Nephron (organoid): ENCODE measurements around the gene PAX5.
A peak's percentile ranks its signal among the peaks of the same experiment; 100 is the strongest.

Source experiments
- H3K27ac Mint-ChIP-seq, 3 experiments: 2 replicates each; pipeline ENCODE4 v1.8.0; 2020; ENCODE audit warnings: mixed read lengths in 3 of 3, mild to moderate bottlenecking in 2 of 3, moderate library complexity in 1 of 3
- H3K27me3 Mint-ChIP-seq: 2 replicates; pipeline ENCODE4 v1.8.0; 2021; ENCODE audit warnings: low read depth, mild to moderate bottlenecking, moderate library complexity, mixed read lengths
- H3K36me3 Mint-ChIP-seq: 2 replicates; pipeline ENCODE4 v1.8.0; 2020; ENCODE audit warnings: low read depth, mixed read lengths
- H3K4me1 Mint-ChIP-seq: 2 replicates; pipeline ENCODE4 v1.8.0; 2020; ENCODE audit warnings: mixed read lengths
- H3K4me3 Mint-ChIP-seq, 3 experiments: 2 replicates each; pipeline ENCODE4 v1.8.0; 2020; ENCODE audit warnings: mild to moderate bottlenecking in 3 of 3, mixed read lengths in 3 of 3, moderate library complexity in 2 of 3
- H3K9me3 Mint-ChIP-seq: 2 replicates; pipeline ENCODE4 v1.8.0; 2020; ENCODE audit warnings: mixed read lengths
- TF ChIP-seq, protein P1 (sequence below), 3 experiments: fragments of 200-600 bp; sonication (generic); IDR thresholded peaks; one replicate each; pipeline ENCODE4 v1.5.0; 2021; ENCODE audit warnings: antibody characterized with exemption in 3 of 3; ENCODE audit not compliant: unreplicated experiment in 3 of 3

PAX5 gene

DNA sequence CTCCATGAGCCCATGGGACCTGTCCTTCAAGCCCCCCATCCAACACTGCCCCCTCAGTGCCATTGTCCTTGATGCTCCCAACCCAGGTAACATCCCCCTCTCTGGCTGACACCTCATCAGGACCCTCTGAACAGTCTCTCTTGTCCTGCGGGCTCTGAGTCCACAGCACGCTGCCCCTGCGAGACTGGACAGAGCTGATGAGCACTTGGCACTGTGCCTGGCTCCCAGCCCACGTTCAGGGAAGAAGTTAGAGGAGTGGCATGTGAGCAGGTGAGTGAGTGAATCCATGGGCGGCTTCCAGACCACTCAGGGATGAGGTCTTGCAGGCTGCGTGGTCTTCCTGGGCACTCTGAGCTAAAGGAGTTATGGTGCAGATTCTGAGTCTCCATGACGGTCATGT is 70.7 kb downstream of the PAX5 start:
- Mint-ChIP-seq H3K4me3 (no peak overlapping the region), H3K4me1 (no peaks in the 10 kb centered on the region), H3K36me3 (no peaks in the 10 kb centered on the region), H3K27ac (no peak overlapping the region), H3K9me3 (no peaks in the 10 kb centered on the region), H3K27me3 (peaks cover 48% of the 10 kb centered on the region)
- TF ChIP-seq, protein P1, sequence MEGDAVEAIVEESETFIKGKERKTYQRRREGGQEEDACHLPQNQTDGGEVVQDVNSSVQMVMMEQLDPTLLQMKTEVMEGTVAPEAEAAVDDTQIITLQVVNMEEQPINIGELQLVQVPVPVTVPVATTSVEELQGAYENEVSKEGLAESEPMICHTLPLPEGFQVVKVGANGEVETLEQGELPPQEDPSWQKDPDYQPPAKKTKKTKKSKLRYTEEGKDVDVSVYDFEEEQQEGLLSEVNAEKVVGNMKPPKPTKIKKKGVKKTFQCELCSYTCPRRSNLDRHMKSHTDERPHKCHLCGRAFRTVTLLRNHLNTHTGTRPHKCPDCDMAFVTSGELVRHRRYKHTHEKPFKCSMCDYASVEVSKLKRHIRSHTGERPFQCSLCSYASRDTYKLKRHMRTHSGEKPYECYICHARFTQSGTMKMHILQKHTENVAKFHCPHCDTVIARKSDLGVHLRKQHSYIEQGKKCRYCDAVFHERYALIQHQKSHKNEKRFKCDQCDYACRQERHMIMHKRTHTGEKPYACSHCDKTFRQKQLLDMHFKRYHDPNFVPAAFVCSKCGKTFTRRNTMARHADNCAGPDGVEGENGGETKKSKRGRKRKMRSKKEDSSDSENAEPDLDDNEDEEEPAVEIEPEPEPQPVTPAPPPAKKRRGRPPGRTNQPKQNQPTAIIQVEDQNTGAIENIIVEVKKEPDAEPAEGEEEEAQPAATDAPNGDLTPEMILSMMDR (IDR thresholded peaks at IDR 0.05; ENCODE audit: unreplicated experiment in 3 of 3), result no peak

DNA sequence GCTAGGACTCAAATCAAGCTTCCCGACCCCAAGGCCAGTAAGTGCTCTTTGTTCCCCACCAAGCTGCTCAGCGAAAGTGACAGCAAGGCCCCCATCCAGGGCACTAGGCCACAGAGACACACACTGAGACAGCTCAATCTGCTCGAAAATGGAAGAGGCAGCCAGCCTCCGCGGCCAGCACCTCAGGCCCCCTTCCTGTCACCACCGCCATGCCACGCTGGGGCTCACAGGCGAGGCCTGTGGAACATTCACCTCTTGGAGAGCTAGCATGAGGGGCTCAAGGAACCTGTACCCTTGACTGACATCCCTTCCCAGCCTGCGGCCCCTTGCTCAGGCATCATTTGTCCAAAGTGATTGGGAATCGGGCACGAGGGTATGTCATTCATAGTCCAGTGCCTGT is 71.4 kb downstream of the PAX5 start:
- H3K36me3 Mint-ChIP-seq, result no peaks in the 10 kb centered on the region
- no peaks in the 10 kb centered on the region for H3K9me3 Mint-ChIP-seq
- TF ChIP-seq, protein P1 (IDR thresholded peaks at IDR 0.05; ENCODE audit: unreplicated experiment in 3 of 3), result no peak
- H3K27ac Mint-ChIP-seq, result no peak overlapping the region
- peaks cover 53% of the 10 kb centered on the region for H3K27me3 Mint-ChIP-seq
- no peaks in the 10 kb centered on the region for H3K4me1 Mint-ChIP-seq
- H3K4me3 Mint-ChIP-seq, result no peak overlapping the region

DNA sequence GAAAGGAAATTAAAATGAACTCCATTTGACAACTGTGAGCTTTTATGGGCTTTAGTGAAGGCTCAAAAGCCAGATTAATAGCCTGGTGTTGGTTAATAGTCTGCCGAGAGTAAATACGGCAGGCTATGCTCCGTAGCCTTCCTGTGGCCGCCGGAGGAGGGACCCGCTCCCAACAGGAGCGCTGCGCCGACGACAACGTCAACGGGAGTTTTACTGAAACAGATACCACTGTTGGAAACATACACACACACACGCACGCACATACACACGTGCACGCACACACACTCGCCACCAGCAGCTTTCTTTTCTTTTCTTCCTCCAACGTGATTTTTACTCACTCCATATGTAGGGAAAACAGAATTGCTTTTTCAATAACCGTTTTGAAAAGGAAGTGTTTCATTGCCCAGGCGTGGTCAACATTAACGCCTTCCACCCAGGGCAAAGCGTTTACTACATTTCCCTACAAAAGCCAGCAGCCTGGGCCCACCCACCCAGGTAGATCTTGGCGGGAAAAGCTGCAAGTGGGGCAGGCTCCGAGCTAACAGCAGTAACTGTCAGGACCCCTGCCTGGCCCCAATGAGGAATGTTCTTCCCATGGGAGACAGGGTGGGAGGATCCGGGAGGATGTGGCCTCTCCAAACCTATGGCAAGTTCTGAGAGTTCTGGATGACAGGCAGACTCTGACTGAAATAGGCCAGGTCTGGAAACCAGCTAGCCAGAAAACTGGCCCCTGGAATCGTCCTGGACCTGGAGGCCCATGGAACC is 72.3 kb downstream of the PAX5 start:
- Mint-ChIP-seq H3K27ac (no peak overlapping the region), H3K36me3 (no peaks in the 10 kb centered on the region), H3K27me3 (peaks cover 60% of the 10 kb centered on the region), H3K4me3 (peak overlapping the region; percentile 45 to 69 (median 48)), H3K9me3 (no peaks in the 10 kb centered on the region), H3K4me1 (no peaks in the 10 kb centered on the region)
- TF ChIP-seq, protein P1 (IDR thresholded peaks at IDR 0.05; ENCODE audit: unreplicated experiment in 3 of 3), result no peak

DNA sequence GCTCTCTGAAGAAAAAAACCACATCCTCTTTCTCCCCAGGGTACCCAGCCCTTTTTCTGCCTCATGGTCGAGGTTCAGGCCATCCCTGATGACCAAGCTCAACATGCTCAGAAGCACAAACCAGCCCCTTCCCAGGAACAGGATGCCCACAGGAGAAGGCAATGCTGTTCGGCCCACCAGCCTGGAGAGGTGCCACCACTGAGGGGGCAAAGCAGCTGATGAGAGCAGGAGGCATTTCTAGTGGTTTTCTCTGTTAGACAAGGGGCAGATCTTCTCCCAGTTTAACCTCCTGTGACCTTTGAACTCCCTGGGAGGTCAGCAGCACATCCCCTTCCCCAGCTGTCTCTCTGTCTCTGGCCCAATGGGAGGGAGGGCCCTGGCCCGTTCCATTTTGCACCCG is 73.0 kb downstream of the PAX5 start:
- H3K27ac Mint-ChIP-seq, result no peak overlapping the region
- H3K27me3 Mint-ChIP-seq, result peaks cover 66% of the 10 kb centered on the region

DNA sequence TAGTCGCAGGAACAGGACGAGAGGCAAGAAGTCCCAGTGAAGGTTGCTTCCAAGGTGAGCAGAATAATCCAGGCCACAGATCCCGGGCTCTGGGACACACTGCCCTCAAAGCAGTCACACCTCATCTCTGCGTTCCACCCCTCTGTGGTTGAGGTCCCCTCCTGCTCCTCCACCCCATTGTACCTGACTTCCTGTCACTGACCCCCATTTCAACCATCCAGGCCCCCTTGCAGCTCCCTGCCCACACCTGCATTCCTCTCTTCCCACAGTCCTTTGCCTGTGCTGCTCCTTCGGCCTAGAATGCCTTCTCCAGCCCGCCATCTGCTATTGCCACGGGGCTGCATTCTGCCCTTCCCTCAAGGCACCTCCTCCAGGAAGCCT is 73.5 kb downstream of the PAX5 start:
- no peak overlapping the region for H3K4me3 Mint-ChIP-seq
- no peaks in the 10 kb centered on the region for H3K4me1 Mint-ChIP-seq
- no peak overlapping the region for H3K27ac Mint-ChIP-seq
- no peaks in the 10 kb centered on the region for H3K36me3 Mint-ChIP-seq
- TF ChIP-seq, protein P1 (IDR thresholded peaks at IDR 0.05; ENCODE audit: unreplicated experiment in 3 of 3), result no peak
- peaks cover 66% of the 10 kb centered on the region for H3K27me3 Mint-ChIP-seq
- H3K9me3 Mint-ChIP-seq, result no peaks in the 10 kb centered on the region

More for the DNA sequence above, 73.0 kb downstream of the PAX5 start:
- TF ChIP-seq, protein P1 (IDR thresholded peaks at IDR 0.05; ENCODE audit: unreplicated experiment in 3 of 3), result no peak
- Mint-ChIP-seq H3K36me3 (no peaks in the 10 kb centered on the region), H3K4me1 (no peaks in the 10 kb centered on the region), H3K9me3 (no peaks in the 10 kb centered on the region), H3K4me3 (no peak overlapping the region)
